CD1c-positive myeloid dendritic cell (primary cell): ENCODE results near the gene C19orf73.
A peak's percentile ranks its signal among the peaks of the same experiment; 100 is the strongest.
"Not testable (repeated sequence)": the region's sequence is repeated elsewhere in the genome, so short reads cannot be mapped to it uniquely, and the experiment has no call there.

Experiments
- DNase-seq: peaks from one replicate; pipeline ENCODE4 v3.0.0-alpha.2; 2016; ENCODE audit errors: extremely low spot score

Gene C19orf73

DNA sequence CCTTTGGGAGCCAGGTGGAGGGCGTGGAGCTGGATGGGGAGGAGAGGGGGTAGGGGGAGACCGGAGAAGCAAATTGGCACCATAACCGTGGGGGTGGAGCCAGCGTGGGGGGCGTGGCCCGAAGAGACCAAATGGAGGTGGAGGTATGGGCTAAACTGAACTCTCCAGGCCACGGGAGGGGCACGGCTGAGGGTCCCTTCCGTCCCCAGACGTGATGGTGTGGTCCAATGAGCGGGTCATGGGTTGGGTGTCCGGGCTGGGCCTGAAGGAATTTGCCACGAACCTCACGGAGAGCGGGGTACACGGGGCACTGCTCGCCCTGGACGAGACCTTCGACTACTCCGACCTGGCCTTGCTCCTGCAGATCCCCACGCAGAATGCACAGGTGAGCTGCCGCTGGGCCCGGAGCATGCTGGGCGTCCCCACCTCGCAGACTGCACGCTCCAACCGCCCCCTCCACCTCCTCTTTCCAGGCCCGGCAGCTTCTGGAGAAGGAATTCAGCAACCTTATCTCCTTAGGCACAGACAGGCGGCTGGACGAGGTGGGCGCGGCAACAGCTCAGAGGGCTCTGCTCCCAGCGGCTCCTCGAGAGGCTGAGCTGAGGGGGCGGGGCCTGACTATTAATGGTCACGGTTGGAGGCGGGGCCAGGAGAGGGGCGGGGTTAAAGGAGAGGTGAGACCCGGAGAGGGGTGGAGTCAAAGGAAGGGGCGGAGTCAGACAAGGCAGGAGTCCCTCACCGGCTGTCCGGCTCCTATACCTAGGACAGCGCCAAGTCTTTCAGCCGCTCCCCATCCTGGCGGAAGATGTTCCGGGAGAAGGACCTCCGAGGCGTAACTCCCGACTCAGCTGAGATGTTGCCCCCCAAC is 30.1 kb upstream of the C19orf73 start:
- peak; percentile 78 for DNase-seq

DNA sequence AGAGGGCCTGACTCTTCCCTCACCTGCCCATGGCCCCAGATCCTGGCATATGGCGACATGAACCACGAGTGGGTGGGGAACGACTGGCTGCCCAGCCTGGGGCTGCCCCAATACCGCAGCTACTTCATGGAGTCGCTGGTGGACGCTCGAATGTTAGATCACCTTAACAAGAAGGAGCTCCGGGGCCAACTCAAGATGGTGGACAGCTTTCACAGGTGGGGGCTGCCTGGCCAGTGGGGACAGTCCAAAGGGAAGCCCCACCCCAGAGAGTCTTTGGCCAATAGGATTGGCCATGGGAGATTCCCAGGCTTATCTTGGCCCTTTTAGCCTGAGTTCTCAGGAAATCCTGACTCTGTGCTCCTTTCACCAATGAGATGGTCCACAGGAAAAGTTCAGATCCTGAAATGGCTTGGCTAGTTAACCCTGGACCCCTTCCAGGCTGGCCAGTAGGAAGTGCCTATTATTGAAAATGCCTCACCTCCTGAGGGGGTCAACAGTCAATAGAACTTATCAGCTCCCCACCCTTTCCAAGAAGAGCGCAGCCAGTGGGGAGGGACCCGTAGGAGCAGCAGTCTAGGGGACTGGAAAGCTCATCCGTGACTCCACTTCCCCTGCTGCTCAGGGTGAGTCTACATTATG is 29.2 kb upstream of the C19orf73 start:
- no peak for DNase-seq

DNA sequence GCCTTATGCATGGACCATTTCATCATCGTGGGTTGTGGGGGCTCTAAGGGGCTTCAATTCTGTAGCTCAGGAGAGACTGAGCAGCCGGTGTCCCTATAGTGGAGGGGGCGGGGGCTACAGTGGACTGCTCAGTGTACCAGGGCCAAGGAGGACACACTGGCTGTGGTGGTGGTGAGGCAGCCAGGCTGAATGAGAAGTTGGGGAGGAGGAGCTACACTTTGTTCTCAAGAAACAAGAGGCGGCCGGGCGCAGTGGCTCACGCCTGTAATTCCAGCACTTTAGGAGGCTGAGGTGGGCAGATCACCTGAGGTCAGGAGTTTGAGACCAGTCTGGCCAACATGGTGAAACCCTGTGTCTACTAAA is 27.4 kb upstream of the C19orf73 start:
- DNase-seq, result not testable (repeated sequence)

DNA sequence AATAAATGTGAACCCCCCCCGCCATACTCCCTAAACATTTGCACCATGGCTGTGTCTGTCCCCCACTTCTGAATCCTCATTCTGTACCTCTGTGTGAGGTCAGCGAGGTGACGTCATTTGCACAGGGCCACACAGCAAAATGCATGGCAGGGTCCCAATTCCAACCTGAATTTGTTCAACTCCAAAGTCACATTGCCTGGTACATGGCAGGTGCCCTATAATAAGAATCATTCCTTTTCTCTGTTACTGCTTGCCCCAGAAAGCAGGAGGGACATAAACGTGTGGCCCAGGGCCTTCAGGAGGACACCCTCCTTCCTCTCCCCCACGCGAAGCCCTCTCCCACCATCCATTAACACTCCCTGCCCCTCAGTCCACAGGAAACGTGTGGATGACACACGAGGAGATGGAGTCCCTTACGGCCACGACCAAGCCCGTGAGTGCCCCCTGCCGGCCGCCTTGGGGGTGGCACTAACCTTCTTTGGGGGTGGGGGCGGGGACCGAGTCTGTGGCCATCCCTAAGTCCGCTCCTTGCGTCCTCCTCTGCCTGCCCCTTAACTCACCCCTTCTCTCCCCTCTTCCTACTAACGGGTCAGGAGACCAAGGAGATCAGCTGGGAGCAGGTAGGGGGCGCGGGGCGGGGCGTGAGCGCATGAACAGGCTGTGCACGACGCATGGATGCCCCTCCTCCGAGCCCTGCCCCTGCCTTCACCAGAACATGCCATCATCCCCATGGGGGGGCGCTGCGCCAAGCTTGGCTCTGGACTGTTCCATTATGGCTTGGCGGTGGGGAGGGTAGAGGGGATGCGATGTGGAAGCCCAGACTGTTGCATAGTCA is 26.8 kb upstream of the C19orf73 start:
- peak; percentile 83 for DNase-seq

DNA sequence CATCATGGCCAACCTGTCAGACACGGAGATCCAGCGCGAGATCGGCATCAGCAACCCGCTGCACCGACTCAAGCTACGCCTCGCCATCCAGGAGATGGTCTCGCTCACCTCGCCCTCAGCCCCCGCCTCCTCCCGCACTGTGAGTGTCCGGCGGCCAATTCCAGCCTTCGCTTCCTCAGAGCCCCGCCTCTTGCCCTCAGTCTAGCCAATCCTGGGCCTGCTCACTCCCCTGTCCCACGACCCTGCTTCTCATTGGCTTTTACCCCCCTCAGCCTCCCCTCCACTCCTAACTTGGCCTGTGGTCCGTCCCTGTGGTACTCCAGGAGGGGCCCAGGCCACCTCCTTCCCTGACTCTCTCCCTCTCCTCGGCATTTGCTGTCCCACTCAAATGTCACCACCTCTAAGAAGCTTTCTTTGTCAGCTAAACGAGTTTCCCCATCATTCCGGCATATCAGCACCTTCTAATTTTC is 24.0 kb upstream of the C19orf73 start:
- DNase-seq, result peak; percentile 67

DNA sequence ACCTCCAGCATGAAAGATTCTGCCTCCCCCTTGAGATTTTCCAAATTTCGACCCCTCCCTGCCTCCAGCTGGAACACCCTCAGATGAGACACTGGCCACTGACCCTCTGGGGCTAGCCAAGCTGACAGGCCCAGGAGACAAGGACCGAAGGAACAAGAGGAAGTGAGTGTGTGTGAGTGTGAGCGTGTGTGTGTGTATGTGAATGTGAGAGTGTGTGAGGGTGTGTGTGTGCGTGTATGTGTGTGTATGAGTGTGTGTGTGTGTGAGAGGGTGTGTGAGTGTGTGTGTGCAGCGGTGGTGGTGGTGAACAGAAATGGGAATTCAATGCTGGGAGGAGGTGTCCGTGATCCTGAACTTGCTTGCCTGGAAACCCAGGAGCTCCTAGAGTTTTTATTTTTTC is 22.4 kb upstream of the C19orf73 start:
- no peak for DNase-seq

DNA sequence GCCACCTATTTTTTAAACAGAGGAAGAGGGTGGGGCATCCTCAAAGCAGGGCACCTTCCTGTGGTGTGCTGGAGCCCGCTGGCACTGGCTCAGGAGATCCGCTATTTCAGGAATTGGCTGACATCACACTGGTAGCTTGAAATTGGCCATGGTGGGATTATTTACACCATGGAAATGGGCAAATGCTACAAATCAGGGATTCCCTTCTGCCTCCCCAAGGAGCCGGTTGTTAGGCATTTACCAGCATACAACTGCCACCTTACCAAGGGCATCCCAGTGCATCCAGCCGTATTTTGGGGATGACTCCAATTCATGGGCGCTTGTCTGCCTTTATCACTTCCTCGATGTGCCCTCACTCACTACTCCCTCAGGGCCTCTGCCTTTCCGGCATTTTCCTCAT is 22.0 kb upstream of the C19orf73 start:
- no peak for DNase-seq

DNA sequence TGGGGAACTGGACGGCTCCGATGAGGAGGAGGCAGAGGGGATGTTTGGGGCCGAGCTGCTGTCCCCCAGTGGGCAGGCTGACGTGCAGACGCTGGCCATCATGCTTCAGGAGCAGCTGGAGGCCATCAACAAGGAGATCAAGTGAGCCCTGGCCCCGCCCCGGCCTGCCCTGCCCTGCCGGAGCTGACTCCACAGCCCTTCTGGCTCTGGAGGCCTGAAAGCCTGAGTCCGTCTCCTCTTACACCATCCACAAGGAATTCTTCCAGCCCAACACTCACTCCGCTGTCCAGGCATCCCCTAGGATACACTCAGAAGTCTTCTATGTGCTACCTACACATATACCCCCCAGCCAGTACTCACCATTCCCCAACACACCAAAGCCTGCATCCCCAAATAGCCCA is 17.8 kb upstream of the C19orf73 start:
- no peak for DNase-seq

DNA sequence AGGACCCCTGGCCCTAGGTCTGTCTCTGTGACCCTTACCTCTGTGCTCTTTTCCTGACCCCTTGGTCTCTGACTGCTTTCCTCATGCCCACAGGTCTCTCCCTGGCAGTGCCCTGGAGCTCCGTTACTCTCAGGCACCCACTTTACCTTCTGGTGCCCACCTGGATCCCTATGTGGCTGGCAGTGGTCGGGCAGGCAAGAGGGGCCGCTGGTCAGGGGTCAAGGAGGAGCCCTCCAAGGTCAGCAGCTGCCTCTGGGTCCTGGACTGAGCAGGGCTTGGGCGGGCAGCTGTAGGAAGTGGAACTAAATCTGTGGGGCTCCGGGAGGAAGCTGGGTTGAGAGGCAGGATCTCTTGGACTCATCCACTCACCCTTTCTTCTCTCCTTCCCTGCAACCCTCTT is 16.7 kb upstream of the C19orf73 start:
- DNase-seq, result no peak

DNA sequence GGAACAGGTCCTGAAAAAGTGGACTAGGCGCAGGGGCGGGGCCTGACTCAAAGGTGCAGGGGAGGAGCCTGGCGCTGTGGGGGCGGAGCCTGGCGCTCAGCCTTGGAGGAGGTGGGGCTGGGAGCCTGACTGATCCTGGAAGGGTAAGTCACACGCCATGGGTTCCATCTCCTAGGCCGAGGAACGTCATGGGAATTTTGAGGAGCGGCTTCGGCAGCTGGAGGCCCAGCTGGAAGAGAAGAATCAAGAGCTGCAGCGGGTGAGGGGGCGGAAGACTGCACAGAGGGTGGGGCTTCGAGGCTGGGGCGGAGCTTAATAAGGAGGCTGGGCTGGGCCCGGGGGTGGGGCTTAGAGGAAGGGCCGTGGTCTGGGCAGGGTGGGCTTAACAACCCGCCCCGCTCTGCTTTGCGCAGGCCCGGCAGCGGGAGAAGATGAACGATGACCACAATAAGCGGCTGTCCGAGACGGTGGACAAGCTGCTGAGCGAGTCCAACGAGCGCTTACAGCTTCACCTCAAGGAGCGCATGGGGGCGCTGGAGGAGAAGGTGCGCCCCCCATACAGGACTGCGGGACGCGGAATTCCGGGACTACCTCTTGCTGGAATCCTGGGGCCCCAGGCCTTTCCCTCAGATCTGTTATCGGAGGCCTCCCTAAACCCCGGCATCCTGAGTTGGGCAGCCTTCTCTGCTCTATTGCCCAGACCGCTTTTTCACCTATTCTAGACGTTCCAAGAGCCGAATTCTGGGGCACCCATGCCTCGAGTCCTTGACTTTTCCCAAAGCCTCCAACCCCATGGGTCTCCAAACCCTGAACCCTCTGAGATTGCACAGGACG is 14.9 kb upstream of the C19orf73 start:
- DNase-seq, result peak; percentile 53

DNA sequence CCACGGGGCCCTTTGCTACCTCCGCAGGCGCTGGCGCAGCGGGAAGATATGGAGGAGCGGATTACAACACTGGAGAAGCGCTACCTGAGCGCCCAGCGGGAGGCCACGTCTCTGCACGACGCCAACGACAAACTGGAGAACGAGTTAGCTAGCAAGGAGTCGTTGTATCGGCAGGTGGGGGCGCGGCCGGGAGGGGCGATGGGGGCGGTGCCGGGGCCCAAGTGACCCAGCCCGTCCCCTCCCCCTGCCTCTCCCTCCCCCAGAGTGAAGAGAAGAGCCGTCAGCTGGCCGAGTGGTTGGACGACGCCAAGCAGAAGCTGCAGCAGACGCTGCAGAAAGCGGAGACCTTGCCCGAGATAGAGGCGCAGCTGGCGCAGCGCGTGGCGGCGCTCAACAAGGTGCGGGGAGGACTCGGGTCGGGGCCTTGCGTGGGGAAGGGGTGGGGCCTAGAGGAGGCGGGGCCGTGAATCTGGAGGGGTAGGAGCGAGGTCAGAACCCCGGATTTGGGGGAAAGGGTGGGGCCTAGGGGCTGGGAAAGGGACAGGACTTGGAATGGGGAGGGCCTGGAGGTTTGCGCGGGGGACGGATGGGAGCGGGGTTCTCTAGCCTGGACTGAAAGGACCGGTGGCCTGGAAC is 14.1 kb upstream of the C19orf73 start:
- peak; percentile 30 for DNase-seq

DNA sequence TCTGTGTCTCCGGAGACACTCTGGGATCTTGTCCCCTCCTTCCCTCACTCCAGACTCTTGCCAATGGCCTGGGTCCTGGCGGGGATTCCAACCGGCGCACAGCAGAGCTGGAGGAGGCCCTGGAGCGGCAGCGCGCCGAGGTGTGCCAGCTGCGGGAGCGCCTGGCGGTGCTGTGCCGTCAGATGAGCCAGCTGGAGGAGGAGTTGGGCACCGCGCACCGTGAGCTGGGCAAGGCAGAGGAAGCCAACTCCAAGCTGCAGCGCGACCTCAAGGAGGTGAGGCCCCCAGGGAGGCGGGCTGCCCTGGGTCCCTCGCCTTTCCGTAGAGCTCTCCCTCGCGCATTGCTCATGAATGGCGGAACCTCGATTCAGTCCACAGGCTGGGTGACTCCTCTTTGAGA is 11.4 kb upstream of the C19orf73 start:
- DNase-seq, result no peak

DNA sequence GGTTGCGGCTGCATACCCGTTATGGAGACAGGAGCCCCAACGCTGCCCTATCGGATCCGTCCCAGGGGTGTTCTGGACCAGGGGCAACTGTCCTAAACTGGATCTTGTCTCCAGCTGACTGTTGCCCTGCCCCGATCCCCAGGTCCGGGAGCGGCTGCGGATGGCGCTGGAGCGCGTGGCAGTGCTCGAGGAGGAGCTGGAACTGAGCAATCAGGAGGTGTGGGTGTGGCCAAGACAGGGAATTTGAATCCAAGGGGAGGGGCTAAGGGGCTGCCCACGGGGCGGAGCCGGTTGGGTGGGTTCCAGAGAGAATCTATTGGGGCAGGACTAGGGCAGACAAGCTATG is 10.3 kb upstream of the C19orf73 start:
- DNase-seq, result no peak

DNA sequence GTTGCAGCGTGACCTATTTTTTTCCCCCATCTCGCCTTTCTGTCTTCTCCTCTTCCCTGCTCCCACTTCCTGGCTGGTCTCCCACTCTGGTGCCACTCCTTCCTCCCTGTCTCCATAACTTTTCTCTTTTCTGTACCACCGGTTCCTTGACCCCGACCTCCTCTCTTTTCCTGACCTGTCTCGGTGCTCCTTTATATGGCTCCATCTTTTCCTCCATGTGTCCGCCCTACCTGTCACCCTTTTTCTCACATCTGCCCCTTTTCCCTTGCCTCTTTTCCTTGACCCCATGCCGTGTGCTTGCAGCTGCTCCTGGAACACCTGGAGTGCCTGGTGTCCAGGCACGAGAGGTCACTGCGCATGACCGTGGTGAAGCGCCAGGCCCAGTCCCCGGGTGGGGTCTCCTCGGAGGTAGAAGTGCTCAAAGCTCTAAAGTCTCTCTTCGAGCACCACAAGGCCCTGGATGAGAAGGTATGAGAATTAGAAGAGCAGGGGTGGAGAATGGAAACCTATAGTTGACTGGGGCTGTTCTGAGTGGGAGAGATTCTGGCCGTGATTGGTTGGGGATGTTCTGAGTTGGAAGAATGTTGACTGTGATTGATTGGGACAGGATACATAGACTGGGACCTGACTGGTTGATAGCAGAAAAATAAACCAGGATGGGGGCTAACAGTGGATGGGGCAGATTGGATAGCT is 9.7 kb upstream of the C19orf73 start:
- DNase-seq, result no peak

DNA sequence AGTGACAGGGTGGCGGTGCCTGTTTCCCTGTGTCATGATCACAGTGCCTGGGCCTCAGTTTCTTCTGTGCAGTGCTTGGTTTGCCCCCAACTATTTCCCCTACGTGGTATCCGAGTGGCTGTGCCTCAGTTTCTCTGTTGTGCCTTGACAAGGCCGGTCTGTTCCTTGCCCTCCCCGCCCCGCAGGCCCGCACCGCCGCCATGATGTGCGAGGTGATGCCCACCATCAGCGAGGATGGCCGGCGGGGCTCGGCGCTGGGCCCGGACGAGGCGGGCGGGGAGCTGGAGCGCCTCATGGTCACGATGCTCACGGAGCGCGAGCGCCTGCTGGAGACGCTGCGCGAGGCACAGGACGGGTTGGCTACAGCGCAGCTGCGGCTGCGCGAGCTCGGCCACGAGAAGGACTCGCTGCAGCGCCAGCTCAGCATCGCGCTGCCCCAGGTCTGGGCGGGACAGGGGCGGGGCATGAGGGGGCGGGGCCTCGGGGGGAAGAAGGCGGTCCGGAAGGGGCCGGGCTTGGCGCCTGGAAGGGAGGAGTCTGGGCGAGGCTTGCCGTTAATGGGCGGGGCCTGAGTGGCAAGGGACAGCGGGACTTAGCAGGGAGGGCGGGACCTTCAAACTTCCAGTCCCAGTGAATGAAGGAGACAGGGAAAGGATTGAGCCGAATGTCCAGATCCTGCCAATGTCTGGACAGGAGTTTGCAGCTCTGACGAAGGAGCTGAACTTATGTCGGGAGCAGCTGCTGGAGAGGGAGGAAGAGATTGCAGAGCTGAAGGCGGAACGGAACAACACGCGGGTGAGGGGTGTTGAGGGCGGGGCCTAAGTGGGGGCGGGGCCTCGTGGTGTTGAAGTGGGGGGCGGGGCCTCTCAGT is 9.0 kb upstream of the C19orf73 start:
- peak; percentile 98 for DNase-seq

DNA sequence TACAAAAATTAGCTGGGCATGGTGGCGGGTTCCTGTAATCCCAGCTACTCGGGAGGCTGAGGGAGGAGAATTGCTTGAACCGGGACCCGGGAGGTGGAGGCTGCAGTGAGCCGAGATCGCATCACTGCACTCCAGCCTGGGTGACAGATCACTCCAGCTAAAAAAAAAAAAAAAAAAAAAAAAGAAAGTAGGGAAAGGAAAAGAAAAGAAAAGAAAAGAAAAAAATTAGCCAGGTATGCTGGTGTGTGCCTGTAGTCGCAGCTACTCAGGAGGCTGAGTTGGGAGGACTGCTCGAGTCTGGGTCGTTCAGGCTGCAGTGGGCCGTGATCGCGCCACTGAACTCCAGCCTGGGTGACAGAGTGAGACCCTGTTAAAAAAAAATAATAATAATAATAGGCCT is 8.3 kb upstream of the C19orf73 start:
- not testable (repeated sequence) for DNase-seq

DNA sequence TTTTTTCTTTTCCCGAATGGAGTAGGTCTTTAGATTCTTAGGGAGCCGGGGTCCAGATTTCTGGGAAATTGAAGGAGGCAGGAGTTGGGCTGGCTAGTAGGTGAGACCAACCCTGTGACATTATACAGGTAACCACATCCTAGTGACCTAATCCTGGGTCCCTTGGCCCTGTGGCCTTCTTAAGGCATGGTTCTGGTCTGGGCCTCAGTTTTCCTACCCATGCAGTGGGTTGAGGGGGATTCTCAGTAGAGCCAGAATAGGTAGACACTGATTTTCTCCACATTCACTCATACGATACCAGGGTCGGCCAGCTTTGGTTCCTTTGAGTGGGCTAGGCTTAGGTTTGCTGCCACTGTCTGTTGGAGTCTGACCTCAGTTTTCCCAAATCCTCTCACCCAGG is 7.6 kb upstream of the C19orf73 start:
- DNase-seq, result no peak

DNA sequence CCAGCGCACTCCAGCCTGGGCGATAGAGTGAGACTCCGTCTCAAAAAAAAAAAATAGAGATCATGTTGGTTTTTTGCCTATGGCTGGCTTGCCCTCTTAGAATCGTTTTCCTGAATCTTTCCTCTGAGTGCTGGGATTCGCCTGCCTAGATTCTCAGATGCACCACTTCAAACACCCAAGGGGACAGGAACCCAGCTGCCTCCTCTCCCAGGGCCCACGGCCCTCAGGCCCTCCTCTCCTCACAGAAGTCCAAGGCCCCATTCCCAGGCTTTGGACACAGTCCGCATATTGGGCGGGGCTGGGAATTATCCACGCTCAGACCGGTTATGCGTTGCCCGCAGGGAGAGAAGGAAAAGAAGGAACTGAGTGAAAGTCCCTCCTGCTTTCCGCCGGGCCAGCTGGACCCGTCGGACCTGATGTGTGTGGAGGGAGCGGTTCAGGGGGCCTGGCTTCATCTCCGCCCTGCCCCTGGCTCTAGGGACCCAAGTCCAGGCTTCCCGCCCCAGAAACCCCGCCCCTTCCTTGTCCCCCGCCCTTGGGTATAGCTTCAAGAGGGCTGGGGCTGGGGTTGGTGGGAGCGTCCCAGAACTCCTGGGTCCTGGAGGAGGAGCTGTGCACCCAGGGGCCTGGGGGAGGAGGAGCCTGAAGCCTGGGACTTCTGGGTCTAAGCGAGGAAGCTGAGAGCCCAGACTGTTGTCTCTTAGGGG is 6.2 kb upstream of the C19orf73 start:
- DNase-seq, result no peak

DNA sequence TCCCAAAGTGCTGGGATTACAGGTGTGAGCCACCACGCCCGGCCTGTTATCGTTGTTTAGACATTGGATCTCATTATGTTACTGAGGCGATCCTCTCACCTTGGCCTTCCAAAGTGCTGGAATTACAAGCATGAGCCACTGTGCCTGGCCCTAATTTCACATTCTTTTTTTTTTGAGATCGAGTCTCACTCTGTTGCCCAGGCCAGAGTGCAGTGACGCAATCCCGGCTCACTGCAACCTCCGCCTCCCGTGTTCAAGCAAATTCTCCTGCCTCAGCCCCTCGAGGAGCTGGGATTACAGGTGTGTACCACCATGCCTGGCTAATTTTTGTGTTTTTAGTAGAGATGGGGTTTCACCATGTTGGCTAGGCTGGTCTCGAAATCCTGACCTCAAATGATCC is 4.3 kb upstream of the C19orf73 start:
- not testable (repeated sequence) for DNase-seq
